CD4-positive, alpha-beta T cell treated with Interleukin-17A for 4 hours (primary cell): Measurements from ENCODE around the gene NDUFV1.
"Not testable (repeated sequence)": the region's sequence is repeated elsewhere in the genome, so short reads cannot be mapped to it uniquely, and the experiment has no call there.

ENCODE experiments used
- DNase-seq: peaks from one replicate; pipeline ENCODE4 v3.0.0-alpha.2; 2020; ENCODE audit warnings: mixed read lengths

Gene NDUFV1

GRCh38 chr11:67627812-67628624 is 21.3 kb downstream of the NDUFV1 start:
- no peak for DNase-seq

GRCh38 chr11:67628710-67629385 is 22.1 kb downstream of the NDUFV1 start:
- no peak for DNase-seq

- DNase-seq: peak; percentile 91
These were observed 22.9 kb downstream of the NDUFV1 start, which contains the start of gene NUDT8 for GRCh38 chr11:67629386-67630227. NUDT8 (minus strand) TSS chr11:67629937; CDS start chr11:67629911, 26 bp downstream.

- DNase-seq: peak; percentile 100
These were observed 23.6 kb downstream of the NDUFV1 start for GRCh38 chr11:67630228-67630942.

GRCh38 chr11:67630943-67631331 is 24.2 kb downstream of the NDUFV1 start:
- no peak for DNase-seq

- no peak for DNase-seq
These were observed 24.7 kb downstream of the NDUFV1 start for GRCh38 chr11:67631411-67631810.

- no peak for DNase-seq
These were observed 25.1 kb downstream of the NDUFV1 start for GRCh38 chr11:67631853-67632174.

- DNase-seq: no peak
These were observed 25.6 kb downstream of the NDUFV1 start for GRCh38 chr11:67632175-67632981.

- DNase-seq: no peak
These were observed 26.4 kb downstream of the NDUFV1 start for GRCh38 chr11:67632982-67633755.

GRCh38 chr11:67633758-67634365 is 27.1 kb downstream of the NDUFV1 start:
- no peak for DNase-seq

GRCh38 chr11:67634366-67635230 is 27.9 kb downstream of the NDUFV1 start:
- DNase-seq: no peak

- no peak for DNase-seq
These were observed 28.4 kb downstream of the NDUFV1 start for GRCh38 chr11:67635231-67635521.

GRCh38 chr11:67636962-67637361 is 30.2 kb downstream of the NDUFV1 start:
- DNase-seq: no peak

GRCh38 chr11:67637441-67637840 is 30.7 kb downstream of the NDUFV1 start:
- DNase-seq: not testable (repeated sequence)

- no peak for DNase-seq
These were observed 32.0 kb downstream of the NDUFV1 start for GRCh38 chr11:67638535-67639437.

- no peak for DNase-seq
These were observed 32.7 kb downstream of the NDUFV1 start, which contains the start of gene TBX10 for GRCh38 chr11:67639438-67639859. TBX10 (minus strand) TSS chr11:67639763; CDS start chr11:67639472, 291 bp downstream.

GRCh38 chr11:67640021-67640757 is 33.5 kb downstream of the NDUFV1 start:
- peak; percentile 73 for DNase-seq
